Naive thymus-derived CD4-positive, alpha-beta T cell (primary cell): ENCODE measurements around the gene PURA. TPM values are rescaled to one million over a fixed set of nuclear protein-coding genes. Genes with fewer than 3 reads are reported as not detected.

Experiments
- ATAC-seq: fragments of 150-1000 bp; cut with Tn5 transposase; 2 replicates; pipeline ENCODE4 v1.10.0; 2021; ENCODE audit warnings: mild to moderate bottlenecking, moderate library complexity
- CTCF ChIA-PET: fragments of 350-600 bp; sonication (Branson Sonifier 250); formaldehyde crosslinking; loops from one replicate; lab custom pipeline; 2021; ENCODE audit warnings: antibody characterized with exemption; lab: Charles Lee
- POLR2A ChIA-PET: fragments of 350-600 bp; sonication (Branson Sonifier 250); formaldehyde crosslinking; loops from one replicate; lab custom pipeline; 2021; ENCODE audit warnings: antibody characterized with exemption, inconsistent platforms; lab: Charles Lee
- DNase-seq, 9 donors: peaks; one replicate each; pipeline versions ENCODE4 v3.0.0 to v3.0.0-alpha.2; 2020 to 2022; ENCODE audit warnings: mixed read lengths in 1 of 9
- H3K27ac ChIP-seq: one replicate; pipeline ENCODE4 v1.7.0; 2013; ENCODE audit warnings: mild to moderate bottlenecking, low read depth, low read length, moderate library complexity
- H3K27me3 ChIP-seq, 2 donors: one replicate each; pipeline ENCODE4 v1.7.0; 2013; ENCODE audit warnings: low read length in 2 of 2, mild to moderate bottlenecking in 2 of 2, moderate library complexity in 2 of 2; ENCODE audit not compliant: control insufficient read depth in 2 of 2, insufficient read depth in 2 of 2
- H3K36me3 ChIP-seq, 3 experiments: 1 replicate in 2 of 3; 2 replicates in 1 of 3; pipeline ENCODE4 v1.7.0; 2013; ENCODE audit warnings: low read length in 3 of 3, mild to moderate bottlenecking in 3 of 3, moderate library complexity in 1 of 3; ENCODE audit not compliant: insufficient read depth in 3 of 3, control insufficient read depth in 2 of 3
- H3K4me1 ChIP-seq, 2 donors: one replicate each; pipeline ENCODE4 v1.7.0; 2013; ENCODE audit warnings: low read length in 2 of 2, mild to moderate bottlenecking in 2 of 2, moderate library complexity in 1 of 2; ENCODE audit not compliant: control insufficient read depth in 2 of 2, insufficient read depth in 2 of 2
- H3K4me3 ChIP-seq: 2 replicates; pipeline ENCODE4 v1.7.0; 2013; ENCODE audit warnings: mild to moderate bottlenecking, low read length
- H3K9me3 ChIP-seq, 3 experiments: 1 replicate in 2 of 3; 2 replicates in 1 of 3; pipeline ENCODE4 v1.7.0; 2013; ENCODE audit warnings: low read length in 3 of 3; ENCODE audit not compliant: control insufficient read depth in 2 of 3
- H3K27ac Mint-ChIP-seq, 9 donors: one replicate each; pipeline ENCODE4 v1.8.0; 2020 to 2022; ENCODE audit warnings: mixed read lengths in 9 of 9, mild to moderate bottlenecking in 8 of 9, moderate library complexity in 5 of 9, inconsistent platforms in 2 of 9
- H3K27me3 Mint-ChIP-seq, 5 donors: one replicate each; pipeline ENCODE4 v1.8.0; 2021 to 2022; ENCODE audit warnings: mixed read lengths in 5 of 5, mild to moderate bottlenecking in 1 of 5
- H3K36me3 Mint-ChIP-seq, 5 donors: one replicate each; pipeline ENCODE4 v1.8.0; 2020 to 2022; ENCODE audit warnings: mixed read lengths in 5 of 5, mild to moderate bottlenecking in 3 of 5, inconsistent platforms in 1 of 5
- H3K4me1 Mint-ChIP-seq, 7 donors: one replicate each; pipeline ENCODE4 v1.8.0; 2020 to 2022; ENCODE audit warnings: mixed read lengths in 7 of 7, mild to moderate bottlenecking in 3 of 7, inconsistent platforms in 1 of 7
- H3K4me3 Mint-ChIP-seq, 10 donors: one replicate each; pipeline ENCODE4 v1.8.0; 2020 to 2022; ENCODE audit warnings: mild to moderate bottlenecking in 10 of 10, mixed read lengths in 10 of 10, moderate library complexity in 6 of 10, inconsistent platforms in 2 of 10
- H3K9me3 Mint-ChIP-seq, 11 donors: one replicate each; pipeline ENCODE4 v1.8.0; 2020 to 2022; ENCODE audit warnings: mixed read lengths in 11 of 11, mild to moderate bottlenecking in 4 of 11, inconsistent platforms in 1 of 11, moderate library complexity in 1 of 11
- intact Hi-C, 2 donors: fragments of 100-400 bp; cut with micrococcal nuclease; formaldehyde crosslinking; loops; one replicate each; pipeline ENCODE4 v1.15.1; 2023
- polyA plus RNA-seq, 2 donors: library from polyadenylated mRNA; unstranded; fragments of 300-500 nt; fragmentation: Illumina TruSeq; gene quantifications; one replicate each; pipeline ENCODE4 v1.2.3, GENCODE V29; 2021
- total RNA-seq, 6 experiments: library from RNA in 5 of 6; stranded (reverse) in 5 of 6; gene quantifications; 1 replicate in 5 of 6; 2 replicates in 1 of 6; pipeline ENCODE4 v1.2.3 and lab custom pipeline; 2021 to 2026

Gene PURA
- total RNA-seq, result 10 to 100 TPM; 11.6 to 33.5 (median 13.9) TPM
- polyA plus RNA-seq, result 1 to 10 TPM; 3.1 to 4.7 TPM
- 29.9 reads per million, percentile 59 among the genes with 10 or more reads in this experiment for total RNA-seq (lab: John Stamatoyannopoulos, UW)

GRCh38 chr5:140113699-140114263, at the start of gene PURA:
Gene PURA, plus strand, starts transcription at chr5:140114109. Its CDS starts 73 bp downstream, at chr5:140114182.
- Mint-ChIP-seq H3K27me3 (peaks cover 0 to 46% (median 4%) of the 10 kb centered on the region in 5 donors), H3K36me3 (peaks cover 0 to 4% (median 0%) of the 10 kb centered on the region in 5 donors), H3K4me3 (peak within 1 kb of the TSS; percentile 86 to 97 (median 94)), H3K4me1 (peaks cover 53 to 95% (median 77%) of the 10 kb centered on the region in 7 donors), H3K27ac (peak within 1 kb of the TSS; percentile 88 to 99 (median 95)), H3K9me3 (peaks cover 0 to 4% (median 0%) of the 10 kb centered on the region in 11 donors)
- POLR2A ChIA-PET, result interaction anchor here (0.9 to 8.1 kb wide), 9 partner anchors 8 to 1776 kb away, joined by 3 to 60 read pairs (median 5); partner anchors contain the start of genes CYSTM1 and FAM53C
- Histone ChIP-seq H3K4me3 (peak within 1 kb of the TSS; percentile 77), H3K36me3 (peaks cover 0 to 4% (median 0%) of the 10 kb centered on the region in 3 experiments), H3K27me3 (peaks cover 0 to 7% of the 10 kb centered on the region in 2 donors), H3K27ac (peak within 1 kb of the TSS; percentile 89), H3K9me3 (no peaks in the 10 kb centered on the region), H3K4me1 (peaks cover 46 to 57% of the 10 kb centered on the region in 2 donors)
- intact Hi-C loops, result loop anchor here (1.0 to 10.0 kb wide), 16 partner anchors 10 to 1759 kb away; partner anchors contain the start of genes CYSTM1 (in 2 of the 2), ANKHD1 (in 1 of the 2), DIAPH1 (in 1 of the 2) and EGR1 (in 1 of the 2)
- CTCF ChIA-PET, result interaction anchor here (0.6 to 5.2 kb wide), 2 partner anchors 31 to 42 kb away, joined by 3 to 30 read pairs; no protein-coding TSS in a partner anchor
- DNase-seq, result peak; percentile 94 to 98 (median 97)
- peak; percentile 93 for ATAC-seq

GRCh38 chr5:140072812-140073211, 41.1 kb upstream of the PURA start:
- H3K27me3 Mint-ChIP-seq, result peaks cover 13 to 55% (median 20%) of the 10 kb centered on the region in 5 donors
- no peaks in the 10 kb centered on the region for H3K9me3 Mint-ChIP-seq
- no peak overlapping the region for H3K4me3 Mint-ChIP-seq
- intact Hi-C loops, result loop anchor here (1.0 to 10.0 kb wide), 5 partner anchors 34 to 282 kb away; partner anchors contain the start of gene PURA (in 1 of the 2)
- DNase-seq, result no peak
- no peak overlapping the region for H3K4me3 ChIP-seq
- no peaks in the 10 kb centered on the region for H3K4me1 ChIP-seq
- no peak overlapping the region for H3K27ac ChIP-seq
- no peaks in the 10 kb centered on the region for H3K4me1 Mint-ChIP-seq
- no peak overlapping the region for H3K27ac Mint-ChIP-seq
- ATAC-seq, result no peak
- no peaks in the 10 kb centered on the region for H3K9me3 ChIP-seq
- CTCF ChIA-PET, result interaction anchor here (0.6 to 9.7 kb wide), 15 partner anchors 8 to 286 kb away, joined by 3 to 109 read pairs (median 3); partner anchors contain the start of gene PURA
- no peaks in the 10 kb centered on the region for H3K36me3 ChIP-seq
- POLR2A ChIA-PET, result interaction anchor here (0.8 to 1.0 kb wide), 3 partner anchors 35 to 103 kb away, joined by 3 read pairs; no protein-coding TSS in a partner anchor
- H3K36me3 Mint-ChIP-seq, result no peaks in the 10 kb centered on the region
- H3K27me3 ChIP-seq, result no peaks in the 10 kb centered on the region

- Mint-ChIP-seq H3K27ac (no peak overlapping the region), H3K27me3 (peaks cover 12 to 50% (median 24%) of the 10 kb centered on the region in 5 donors), H3K9me3 (no peaks in the 10 kb centered on the region), H3K4me3 (no peak overlapping the region), H3K36me3 (no peaks in the 10 kb centered on the region), H3K4me1 (no peaks in the 10 kb centered on the region)
- ATAC-seq (no peak), DNase-seq (peak in 6 of 9 donors; percentile 25 to 54 (median 44))
- H3K9me3 ChIP-seq, result no peaks in the 10 kb centered on the region
- H3K36me3 ChIP-seq, result no peaks in the 10 kb centered on the region
- no peaks in the 10 kb centered on the region for H3K27me3 ChIP-seq
- H3K4me1 ChIP-seq, result no peaks in the 10 kb centered on the region
- POLR2A ChIA-PET, result interaction anchor here (0.5 to 1.0 kb wide), 4 partner anchors 34 to 102 kb away, joined by 3 to 11 read pairs (median 3); no protein-coding TSS in a partner anchor
- intact Hi-C loops, result loop anchor here (1.0 to 10.0 kb wide), 5 partner anchors 34 to 282 kb away; partner anchors contain the start of gene PURA (in 1 of the 2)
- H3K27ac ChIP-seq, result no peak overlapping the region
- CTCF ChIA-PET, result interaction anchor here (0.8 to 9.7 kb wide), 12 partner anchors 9 to 286 kb away, joined by 3 to 109 read pairs (median 3); no protein-coding TSS in a partner anchor
- no peak overlapping the region for H3K4me3 ChIP-seq
Measured at GRCh38 chr5:140073296-140073695, 40.6 kb upstream of the PURA start.

DNA sequence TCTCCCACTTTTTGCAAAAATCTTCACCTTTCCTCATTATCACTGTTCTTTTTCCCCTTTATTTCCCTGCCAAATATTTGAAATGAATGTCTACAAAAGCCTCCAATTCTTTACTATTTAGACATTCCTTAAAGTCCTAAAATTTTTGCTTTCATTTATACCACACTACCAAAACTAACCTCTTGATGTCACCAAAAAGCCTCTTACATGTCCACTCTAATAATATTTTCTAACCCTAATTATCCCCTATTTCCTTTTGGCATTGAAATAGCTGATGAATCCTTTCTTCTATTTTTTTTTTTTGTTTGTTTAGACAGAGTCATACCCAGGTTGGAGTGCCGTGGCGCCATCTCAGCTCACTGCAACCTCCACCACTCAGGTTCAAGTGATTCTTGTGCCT, 38.5 kb upstream of the PURA start:
- intact Hi-C loops, result loop anchor here in 1 of 2 donors (10.0 kb wide), 1 partner anchor 279 kb away; no protein-coding TSS in a partner anchor
- no peaks in the 10 kb centered on the region for H3K36me3 ChIP-seq
- no peaks in the 10 kb centered on the region for H3K36me3 Mint-ChIP-seq
- H3K9me3 ChIP-seq, result no peaks in the 10 kb centered on the region
- no peaks in the 10 kb centered on the region for H3K4me1 ChIP-seq
- no peak for ATAC-seq
- no peak overlapping the region for H3K27ac Mint-ChIP-seq
- no peaks in the 10 kb centered on the region for H3K27me3 ChIP-seq
- no peak for DNase-seq
- no peak overlapping the region for H3K27ac ChIP-seq
- no peak overlapping the region for H3K4me3 ChIP-seq
- no peak overlapping the region for H3K4me3 Mint-ChIP-seq
- H3K27me3 Mint-ChIP-seq, result peaks cover 13 to 39% (median 25%) of the 10 kb centered on the region in 5 donors
- H3K9me3 Mint-ChIP-seq, result no peaks in the 10 kb centered on the region
- ChIA-PET POLR2A (no interaction called here), CTCF (interaction anchor here (0.8 to 9.7 kb wide), 3 partner anchors 57 to 79 kb away, joined by 3 to 109 read pairs (median 5); no protein-coding TSS in a partner anchor)
- H3K4me1 Mint-ChIP-seq, result no peaks in the 10 kb centered on the region

- H3K4me3 Mint-ChIP-seq, result no peak overlapping the region
- no peak for DNase-seq
- no peak overlapping the region for H3K27ac ChIP-seq
- no peaks in the 10 kb centered on the region for H3K4me1 ChIP-seq
- H3K9me3 Mint-ChIP-seq, result no peaks in the 10 kb centered on the region
- no peak overlapping the region for H3K27ac Mint-ChIP-seq
- no peaks in the 10 kb centered on the region for H3K9me3 ChIP-seq
- no peak overlapping the region for H3K4me3 ChIP-seq
- no peaks in the 10 kb centered on the region for H3K4me1 Mint-ChIP-seq
- ChIA-PET CTCF (interaction anchor here (0.6 to 9.7 kb wide), 5 partner anchors 11 to 79 kb away, joined by 3 to 109 read pairs (median 4); no protein-coding TSS in a partner anchor), POLR2A (no interaction called here)
- ATAC-seq, result no peak
- no peaks in the 10 kb centered on the region for H3K27me3 ChIP-seq
- no peaks in the 10 kb centered on the region for H3K36me3 Mint-ChIP-seq
- no peaks in the 10 kb centered on the region for H3K36me3 ChIP-seq
- intact Hi-C loops, result loop anchor here in 1 of 2 donors (10.0 kb wide), 1 partner anchor 279 kb away; no protein-coding TSS in a partner anchor
- peaks cover 13 to 40% (median 25%) of the 10 kb centered on the region in 5 donors for H3K27me3 Mint-ChIP-seq
Measured at GRCh38 chr5:140076142-140076541, 37.8 kb upstream of the PURA start.

- Histone ChIP-seq H3K27me3 (no peaks in the 10 kb centered on the region), H3K4me1 (no peaks in the 10 kb centered on the region), H3K27ac (no peak overlapping the region), H3K36me3 (no peaks in the 10 kb centered on the region), H3K4me3 (no peak overlapping the region), H3K9me3 (no peaks in the 10 kb centered on the region)
- no peaks in the 10 kb centered on the region for H3K4me1 Mint-ChIP-seq
- intact Hi-C loops, result loop anchor here in 1 of 2 donors (10.0 kb wide), 1 partner anchor 278 kb away; no protein-coding TSS in a partner anchor
- H3K27ac Mint-ChIP-seq, result no peak overlapping the region
- ChIA-PET CTCF (interaction anchor here (0.6 to 9.7 kb wide), 6 partner anchors 10 to 81 kb away, joined by 3 to 109 read pairs (median 4); no protein-coding TSS in a partner anchor), POLR2A (no interaction called here)
- H3K27me3 Mint-ChIP-seq, result peaks cover 13 to 36% (median 24%) of the 10 kb centered on the region in 5 donors
- ATAC-seq (no peak), DNase-seq (no peak)
- H3K4me3 Mint-ChIP-seq, result no peak overlapping the region
- no peaks in the 10 kb centered on the region for H3K36me3 Mint-ChIP-seq
- H3K9me3 Mint-ChIP-seq, result no peaks in the 10 kb centered on the region
Measured at GRCh38 chr5:140076788-140077187, 37.1 kb upstream of the PURA start.
